ENCODE measurements around the gene DTYMK. TPM values are rescaled to one million over a fixed set of nuclear protein-coding genes. Genes with fewer than 3 reads are reported as not detected.

DTYMK gene
- total RNA-seq, 1 donor from 2014 or later, result 15.7 TPM

Other genes starting within 250 kb of the DTYMK start
- gene STK25, start 178.2 kb downstream of the DTYMK start, total RNA-seq, result 166 TPM
- gene BOK, start 128.1 kb downstream of the DTYMK start, total RNA-seq, result 16.0 TPM
- gene THAP4, start 49.7 kb downstream of the DTYMK start, total RNA-seq, result 41.9 TPM
- gene ATG4B, start 49.1 kb downstream of the DTYMK start, total RNA-seq, result 82.9 TPM
- 48.0 TPM for gene ING5, start 15.2 kb upstream of the DTYMK start, total RNA-seq
- gene D2HGDH, start 47.8 kb upstream of the DTYMK start, total RNA-seq, result 67.7 TPM
- gene GAL3ST2, start 90.0 kb upstream of the DTYMK start, total RNA-seq, result 0.47 TPM
- gene NEU4, start 122.4 kb upstream of the DTYMK start, total RNA-seq, result 0.49 TPM
- 0.57 TPM for gene PDCD1, start 172.1 kb upstream of the DTYMK start, total RNA-seq
- 0.21 TPM for gene RTP5, start 182.9 kb upstream of the DTYMK start, total RNA-seq

All from ureter (tissue), 1 donor.